Stimulated activated CD8-positive, alpha-beta memory T cell treated with anti-CD3 and anti-CD28 coated beads, Interleukin-7, amount 100 ng/mL, for 1 hour (primary cell): ENCODE results near the gene CCDC90B.
"Not testable (repeated sequence)": the region's sequence is repeated elsewhere in the genome, so short reads cannot be mapped to it uniquely, and the experiment has no call there.

ENCODE experiments used
- DNase-seq, 2 donors: peaks; one replicate each; pipeline ENCODE4 v3.0.0-alpha.2; 2020; ENCODE audit warnings: low read depth in 2 of 2

The CCDC90B gene

DNA sequence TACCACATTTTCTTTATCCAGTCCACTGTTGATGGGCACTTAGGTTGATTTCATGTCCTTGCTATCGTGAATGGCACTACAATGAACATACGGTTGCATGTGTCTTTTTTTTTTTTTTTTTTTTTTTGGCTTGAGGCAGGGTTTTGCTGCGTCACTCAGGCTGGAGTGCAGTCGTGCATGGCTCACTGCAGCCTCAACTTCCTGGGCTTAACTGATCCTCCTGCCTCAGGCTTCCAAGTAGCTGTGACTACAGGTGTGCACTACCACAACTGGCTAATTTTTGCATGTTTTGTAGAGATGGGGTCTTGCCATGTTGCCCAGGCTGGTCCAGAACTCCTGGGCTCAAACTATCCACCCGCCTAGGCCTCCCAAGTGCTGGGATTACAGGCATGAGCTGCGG lies 1.5 kb upstream of the CCDC90B start:
- DNase-seq, result no peak

DNA sequence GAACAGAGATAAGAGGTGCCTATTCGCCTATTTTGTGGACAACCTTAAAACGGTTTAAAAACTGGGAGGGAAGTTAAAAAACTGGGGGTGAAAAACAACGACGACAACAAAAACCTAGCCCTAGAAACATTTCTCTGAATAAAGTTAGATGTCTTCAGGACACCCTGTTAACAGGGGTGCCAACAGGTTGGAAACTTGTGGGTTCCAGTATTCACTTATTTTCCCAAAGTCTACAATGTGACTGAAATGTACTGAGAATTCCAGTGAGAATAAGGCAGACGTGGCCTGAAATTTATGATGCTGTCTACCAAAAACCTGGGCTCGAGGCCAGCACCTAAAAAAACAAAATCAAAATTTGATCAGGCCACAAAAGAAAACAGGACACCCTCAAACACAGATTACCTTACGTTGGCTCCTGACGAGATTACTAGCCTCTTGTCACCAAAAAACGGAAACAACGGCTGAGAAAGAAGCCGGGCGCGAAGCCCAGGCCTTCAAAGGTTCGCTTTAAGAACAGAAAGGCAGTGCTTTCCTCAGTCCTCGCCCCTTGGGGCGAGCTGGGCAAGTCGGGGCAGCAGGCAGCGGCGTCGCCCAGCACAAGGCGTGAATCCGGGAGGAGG lies 906 bp downstream of the CCDC90B start:
- DNase-seq, result no peak

DNA sequence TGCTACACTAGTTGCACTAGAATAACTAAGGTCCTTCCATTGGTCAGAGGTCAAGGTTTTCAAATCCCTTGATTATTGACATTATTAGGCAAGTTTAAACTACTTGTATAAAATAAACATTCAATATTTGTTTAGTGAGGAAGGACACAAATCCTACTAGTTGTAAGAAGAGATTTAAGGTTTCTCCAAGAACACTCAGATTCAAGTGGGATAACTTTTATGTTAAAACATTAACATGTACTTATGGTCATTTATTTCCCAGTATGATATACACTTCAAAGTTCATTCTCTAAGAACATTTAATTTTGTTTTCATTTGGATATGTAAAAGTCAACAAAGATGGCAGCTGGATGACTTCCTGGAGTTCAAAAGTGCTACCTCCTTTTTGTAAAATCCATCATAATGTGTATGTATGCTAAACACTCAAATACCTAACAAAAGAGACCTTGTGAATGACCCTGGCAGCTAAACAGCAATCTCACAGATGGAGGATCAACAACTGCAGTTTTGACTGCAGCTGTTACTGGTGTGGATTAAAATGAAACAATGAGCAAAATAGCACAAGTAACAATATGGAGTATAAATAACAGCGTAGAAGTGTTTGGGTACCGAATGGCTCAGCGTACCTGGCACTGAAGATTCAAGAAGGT lies 1.5 kb downstream of the CCDC90B start:
- DNase-seq, result no peak

DNA sequence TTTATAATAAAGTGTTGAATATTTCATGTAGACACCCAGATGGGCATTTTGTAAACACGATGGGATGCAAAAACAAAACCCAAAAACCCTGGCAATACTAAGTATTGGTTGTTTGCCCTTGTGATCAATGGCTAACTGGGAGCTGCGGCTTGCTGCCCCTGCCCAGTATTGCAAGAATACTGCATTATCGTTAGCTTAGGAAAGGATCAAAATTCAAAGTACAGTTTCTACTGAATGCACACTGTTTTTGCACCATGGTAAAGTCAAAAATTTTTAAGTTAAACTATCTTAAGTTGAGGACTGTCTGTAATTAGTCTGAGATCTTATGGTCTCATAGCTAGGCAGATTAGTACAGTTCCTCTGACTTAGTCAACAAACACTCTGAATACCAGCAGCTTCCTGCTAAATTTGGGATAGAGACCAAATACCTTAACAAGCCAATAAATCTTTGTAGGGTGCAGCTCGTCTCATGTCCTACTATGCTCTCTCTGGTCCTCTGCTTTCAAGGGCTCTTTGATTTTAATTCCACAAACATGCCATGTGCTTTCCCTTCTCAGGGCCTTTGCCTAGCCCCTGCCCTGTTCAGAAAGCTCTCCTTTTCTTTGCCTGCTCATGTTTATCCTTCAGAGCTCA lies 4.0 kb downstream of the CCDC90B start:
- DNase-seq, result no peak

DNA sequence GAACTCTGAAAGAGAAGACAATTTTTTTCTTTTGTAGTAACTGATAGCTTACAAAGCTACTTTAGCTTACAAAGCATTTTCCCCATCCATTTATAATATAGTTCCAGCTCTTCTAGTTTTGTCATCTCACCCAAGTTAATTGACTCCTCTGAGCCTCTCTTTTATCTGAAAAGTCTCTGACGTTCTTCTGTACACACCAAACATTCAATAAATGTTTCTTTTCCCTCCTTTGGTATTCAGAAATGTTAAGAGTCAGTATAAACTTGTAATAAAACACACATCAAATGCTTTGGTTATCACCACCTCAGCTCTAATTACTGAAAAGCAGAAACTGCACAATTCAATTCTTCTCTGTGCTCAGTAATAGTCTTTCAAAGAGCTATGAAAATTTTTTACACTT lies 5.9 kb downstream of the CCDC90B start:
- no peak for DNase-seq

DNA sequence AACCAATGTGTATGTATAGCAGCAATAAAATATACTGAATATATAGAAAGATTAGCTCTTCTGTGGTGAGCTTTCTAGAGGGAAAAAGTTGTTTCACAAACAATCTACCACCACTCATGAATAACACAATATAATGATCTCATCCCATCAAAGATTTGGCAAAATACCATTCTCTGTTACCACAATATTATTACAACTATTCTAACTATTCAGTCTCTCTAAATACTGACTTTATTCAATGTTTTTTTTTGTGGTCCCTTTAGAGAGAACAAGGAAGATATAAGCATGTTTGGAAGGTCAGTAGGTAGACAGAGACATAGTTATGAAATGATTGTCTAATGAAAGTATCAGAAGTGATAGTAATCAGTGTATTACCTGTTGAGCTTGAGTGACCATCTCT lies 7.8 kb downstream of the CCDC90B start:
- DNase-seq, result no peak

DNA sequence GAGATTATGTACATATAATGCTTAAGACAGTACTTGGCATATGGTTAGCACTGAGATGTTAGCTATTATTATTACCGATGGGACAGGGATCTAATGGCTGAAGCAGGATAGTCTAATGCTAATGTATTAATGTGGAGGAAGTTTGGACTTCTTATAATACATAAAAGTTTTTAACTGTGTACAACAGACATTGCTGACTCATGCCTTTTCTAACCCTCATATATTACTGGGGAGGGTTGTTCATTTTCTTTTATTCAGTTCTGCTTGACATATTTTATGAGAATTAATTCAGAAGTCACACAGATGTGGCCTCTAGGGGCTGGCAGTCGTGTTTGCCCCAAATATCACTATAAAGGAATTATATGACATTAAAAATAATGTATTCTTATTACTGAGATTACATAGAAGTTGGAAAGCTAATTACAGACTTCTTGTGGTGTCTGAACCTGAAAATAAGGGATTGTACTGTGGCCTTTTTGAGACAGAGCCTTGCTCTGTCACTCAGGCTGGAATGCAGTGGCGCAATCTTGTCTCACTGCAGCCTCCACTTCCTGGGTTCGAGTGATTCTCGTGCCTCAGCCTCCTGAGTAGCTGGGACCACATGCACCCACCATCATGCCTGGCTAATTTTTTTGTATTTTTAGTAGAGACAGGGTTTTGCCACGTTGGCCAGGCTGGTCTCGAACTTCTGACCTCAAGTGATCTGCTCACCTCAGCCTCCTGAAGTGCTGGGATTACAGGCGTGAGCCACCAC lies 10.1 kb downstream of the CCDC90B start:
- DNase-seq, result no peak

DNA sequence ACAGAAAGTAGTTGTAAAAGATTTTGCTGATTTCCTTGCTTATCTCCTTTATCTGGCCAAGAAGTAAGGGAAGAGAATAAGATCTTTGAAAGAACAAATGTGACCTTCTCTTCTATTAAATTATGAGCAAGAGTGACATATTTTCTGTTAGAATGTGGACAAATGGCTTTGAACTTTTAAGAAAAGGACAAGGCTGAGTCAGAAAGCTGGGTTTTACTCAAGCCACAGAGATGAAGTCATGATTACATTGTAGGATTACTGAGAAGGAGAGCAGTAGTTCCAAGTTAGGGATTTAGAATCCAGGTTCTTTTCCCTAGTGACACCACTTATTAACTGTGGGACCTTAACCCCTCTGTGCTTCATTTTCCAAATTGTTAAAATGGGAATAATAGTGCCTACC lies 13.5 kb downstream of the CCDC90B start:
- no peak for DNase-seq

DNA sequence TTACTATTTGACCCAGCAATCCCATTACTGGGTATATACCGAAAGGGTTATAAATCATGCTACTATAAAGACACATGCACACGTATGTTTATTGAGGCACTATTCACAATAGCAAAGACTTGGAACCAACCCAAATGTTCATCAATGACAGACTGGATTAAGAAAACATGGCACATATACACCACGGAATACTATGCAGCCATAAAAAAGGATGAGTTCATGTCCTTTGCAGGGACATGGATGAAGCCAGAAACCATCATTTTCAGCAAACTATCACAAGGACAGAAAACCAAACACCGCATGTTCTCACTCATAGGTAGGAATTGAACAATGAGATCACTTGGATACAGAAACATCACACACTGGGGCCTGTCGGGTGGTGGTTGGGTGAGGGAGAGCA lies 14.4 kb downstream of the CCDC90B start:
- DNase-seq, result not testable (repeated sequence)

DNA sequence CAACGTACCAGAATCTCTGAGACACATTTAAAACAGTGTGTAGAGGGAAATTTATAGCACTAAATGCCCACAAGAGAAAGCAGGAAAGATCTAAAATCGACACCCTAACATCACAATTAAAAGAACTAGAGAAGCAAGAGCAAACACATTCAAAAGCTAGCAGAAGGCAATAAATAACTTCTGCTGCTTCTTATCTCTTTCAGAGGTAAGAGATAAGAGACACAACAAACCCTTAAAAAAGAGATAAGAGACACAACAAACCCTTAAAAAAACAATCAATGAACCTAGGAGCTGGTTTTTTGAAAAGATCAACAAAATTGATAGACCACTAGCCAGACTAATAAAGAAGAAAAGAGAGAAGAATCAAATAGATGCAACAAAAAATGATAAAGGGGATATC lies 17.1 kb downstream of the CCDC90B start:
- DNase-seq, result not testable (repeated sequence)

DNA sequence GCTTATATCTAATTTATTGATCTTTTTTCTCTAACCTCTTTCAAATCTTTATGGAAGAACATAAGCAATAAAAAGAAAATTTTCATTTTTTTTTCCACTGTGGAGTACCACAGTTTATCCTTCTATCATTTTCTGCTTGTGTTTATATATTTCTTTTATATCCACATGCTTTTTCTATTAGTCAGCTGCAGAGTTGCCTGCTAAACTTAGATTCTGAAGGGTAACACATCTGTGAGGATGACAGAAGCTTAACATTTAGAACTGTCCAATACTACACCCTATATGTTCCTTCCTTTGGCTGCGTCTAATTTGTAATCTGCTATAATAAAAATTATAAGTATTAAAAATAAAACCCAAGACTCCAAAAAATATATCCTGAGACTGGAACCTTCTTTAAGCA lies 20.8 kb downstream of the CCDC90B start:
- DNase-seq, result no peak

DNA sequence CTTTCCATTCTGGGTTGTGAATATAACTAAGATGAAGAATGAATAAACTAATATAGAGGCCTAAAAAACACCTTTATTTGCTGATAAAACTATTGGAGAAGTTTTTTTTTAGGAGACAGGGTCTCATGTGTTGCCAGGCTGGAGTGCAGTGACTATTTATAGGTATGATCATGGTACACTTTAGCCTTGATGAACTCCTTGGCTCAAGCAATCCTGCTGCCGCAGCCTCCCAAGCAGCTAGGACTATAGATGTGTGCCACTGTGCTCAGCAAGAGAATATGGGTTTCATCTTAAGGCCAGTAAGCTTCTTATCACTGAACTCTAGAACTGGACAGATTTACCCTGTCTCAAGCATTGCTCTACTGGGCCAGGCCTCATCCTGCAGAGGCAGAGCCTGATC lies 26.6 kb downstream of the CCDC90B start:
- DNase-seq, result no peak

DNA sequence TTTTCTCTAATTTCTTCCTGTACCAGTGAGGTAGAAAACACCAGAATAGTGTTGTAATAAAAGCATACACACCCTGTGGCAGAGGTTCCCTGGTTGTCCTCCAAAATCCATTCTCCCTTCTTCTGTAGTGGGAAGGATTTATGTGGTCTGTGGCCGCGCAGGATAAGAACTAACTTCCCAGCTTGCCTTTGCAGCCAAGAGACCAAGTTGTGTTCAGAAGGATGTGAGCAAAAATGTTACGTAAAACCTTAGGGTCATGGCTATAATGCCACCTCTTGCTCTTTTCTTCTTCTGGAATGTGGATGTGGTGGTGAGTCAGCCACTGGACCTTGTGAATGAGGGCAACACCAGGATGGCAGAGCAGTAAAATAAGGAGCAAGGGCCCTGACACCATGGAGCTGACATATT lies 28.4 kb downstream of the CCDC90B start:
- no peak for DNase-seq

DNA sequence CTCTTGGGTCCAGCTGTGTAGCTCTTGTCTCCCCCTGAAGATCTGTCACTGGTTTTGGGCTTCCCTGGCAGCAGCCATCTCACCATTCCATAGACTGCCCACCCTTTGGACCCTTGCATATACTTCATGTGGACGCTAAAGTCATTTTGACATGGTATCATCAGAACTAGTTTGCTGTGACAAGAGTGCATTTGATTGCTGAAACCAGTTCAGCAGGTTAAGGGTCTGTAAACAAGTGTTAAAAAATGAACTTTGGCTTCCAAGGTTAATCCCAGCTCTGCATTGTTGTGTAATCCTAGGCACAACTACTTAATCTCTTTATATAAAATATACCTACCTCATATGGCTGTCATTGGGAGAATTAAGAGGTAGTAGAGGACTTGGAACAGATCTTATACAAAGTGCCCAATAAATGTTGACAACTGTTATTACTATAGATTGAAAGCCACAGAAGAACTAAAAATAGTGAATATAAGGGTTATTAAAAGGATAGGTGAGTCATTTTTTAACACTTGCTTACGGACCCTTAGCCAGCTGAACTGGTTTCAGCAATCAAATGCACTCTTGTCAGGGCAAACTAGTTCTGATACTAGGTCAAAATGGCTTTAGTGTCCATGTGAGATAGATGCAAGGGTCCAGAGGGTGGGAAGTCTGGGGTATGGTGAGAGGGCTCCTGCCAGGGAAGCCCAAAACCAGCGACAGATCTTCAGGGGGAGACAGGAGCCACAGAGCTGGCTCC lies 29.4 kb downstream of the CCDC90B start:
- DNase-seq, result no peak

DNA sequence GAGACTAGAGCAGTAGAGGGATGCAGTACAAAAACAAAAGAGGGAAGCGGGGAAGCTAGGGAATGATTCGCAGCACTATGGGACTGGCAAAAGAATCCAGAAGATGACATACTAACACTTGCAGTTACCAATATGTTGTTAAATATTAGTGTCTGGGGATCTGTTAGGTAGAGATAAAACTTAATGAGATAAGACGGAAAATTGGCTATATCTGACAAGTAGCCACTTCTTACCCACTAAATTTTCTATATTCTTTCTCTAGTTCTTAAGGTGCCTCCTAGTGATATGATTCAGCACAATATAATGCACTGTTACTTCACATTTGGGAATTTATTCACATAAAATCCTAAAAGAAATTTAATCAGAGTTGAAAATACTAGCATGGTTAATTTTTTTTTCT lies 30.8 kb downstream of the CCDC90B start:
- no peak for DNase-seq

DNA sequence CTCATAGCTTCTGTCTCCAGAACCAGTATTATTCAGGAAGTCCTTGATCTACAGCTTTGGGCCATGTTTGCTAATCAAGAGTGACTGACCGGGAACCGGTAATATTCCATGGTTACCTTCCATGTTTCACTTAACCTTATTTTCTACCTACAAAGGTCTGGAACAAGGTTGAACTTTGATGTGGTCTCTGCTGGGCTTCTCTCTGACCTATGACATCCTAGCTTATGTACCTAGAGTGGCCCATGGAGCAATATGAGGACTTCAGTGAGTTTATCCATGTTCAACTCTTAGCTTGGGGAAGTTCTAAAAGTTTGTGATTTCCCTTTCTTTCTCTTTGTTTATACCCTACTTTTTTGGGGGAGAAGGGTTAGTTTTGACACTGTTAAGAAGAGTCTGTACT lies 33.2 kb downstream of the CCDC90B start:
- DNase-seq, result no peak

DNA sequence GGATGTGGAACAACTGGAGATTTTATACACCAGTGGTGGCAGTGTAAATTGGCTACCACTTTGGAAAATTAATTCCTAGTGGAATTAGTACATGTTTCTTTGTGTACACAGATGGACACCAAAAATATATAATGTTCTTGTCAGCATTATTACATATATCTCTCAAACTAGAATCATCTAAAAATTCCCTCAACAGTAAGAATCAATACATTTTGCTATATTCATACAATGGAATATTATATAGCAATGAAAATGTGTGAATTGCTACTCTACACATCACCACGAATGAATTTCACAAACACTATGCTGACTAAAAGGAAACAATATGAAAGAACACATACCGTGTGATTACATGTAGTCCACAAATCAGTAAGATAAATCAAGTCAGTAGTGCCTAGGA lies 33.9 kb downstream of the CCDC90B start:
- DNase-seq, result no peak

DNA sequence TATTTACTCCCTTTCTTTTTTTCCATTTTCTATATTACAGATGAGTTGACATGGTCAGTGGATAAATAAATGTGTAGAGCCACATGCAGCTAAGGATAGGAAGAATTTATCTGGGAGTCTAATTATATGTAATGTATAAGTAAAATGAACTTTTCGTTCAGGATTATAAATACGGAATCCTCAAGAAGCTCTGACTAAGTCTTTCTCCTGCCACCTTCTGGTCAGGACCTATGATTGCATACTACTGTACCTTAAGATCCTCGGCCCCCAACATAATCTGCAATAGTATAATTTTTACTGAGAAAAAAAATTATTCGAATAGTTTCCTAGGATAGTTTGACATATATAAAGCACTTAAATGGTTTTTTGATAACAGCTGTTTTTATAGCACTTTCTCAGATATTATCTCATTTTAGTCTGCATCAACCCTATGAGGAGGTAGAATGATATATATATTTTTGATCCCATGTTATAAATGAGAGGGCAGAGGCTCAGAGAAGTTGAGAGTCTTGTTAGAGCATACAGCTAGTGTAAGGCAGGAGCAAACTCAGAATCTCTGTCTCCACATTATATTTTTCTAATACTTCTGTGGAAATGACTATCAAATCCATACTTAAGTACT lies 36.1 kb downstream of the CCDC90B start:
- no peak for DNase-seq

DNA sequence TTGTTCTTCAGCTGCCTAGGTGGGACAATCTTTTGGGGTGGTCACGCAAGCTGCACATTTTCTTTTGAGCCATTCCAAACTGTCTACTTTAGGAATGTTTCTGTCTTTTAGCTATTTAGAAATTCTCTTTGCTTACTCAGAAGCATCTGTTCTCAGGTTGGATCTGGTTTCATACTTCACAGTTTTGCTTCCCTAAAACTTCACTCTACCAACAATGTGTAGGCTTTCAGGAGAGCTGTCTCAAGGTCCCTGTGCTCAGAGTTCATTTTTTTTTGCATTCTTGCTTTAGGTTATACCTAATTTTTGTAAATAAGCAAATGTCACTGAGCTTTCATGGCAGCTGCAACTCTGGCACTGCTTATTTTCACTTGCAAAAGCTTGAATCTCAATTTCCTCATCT lies 36.7 kb downstream of the CCDC90B start:
- no peak for DNase-seq

DNA sequence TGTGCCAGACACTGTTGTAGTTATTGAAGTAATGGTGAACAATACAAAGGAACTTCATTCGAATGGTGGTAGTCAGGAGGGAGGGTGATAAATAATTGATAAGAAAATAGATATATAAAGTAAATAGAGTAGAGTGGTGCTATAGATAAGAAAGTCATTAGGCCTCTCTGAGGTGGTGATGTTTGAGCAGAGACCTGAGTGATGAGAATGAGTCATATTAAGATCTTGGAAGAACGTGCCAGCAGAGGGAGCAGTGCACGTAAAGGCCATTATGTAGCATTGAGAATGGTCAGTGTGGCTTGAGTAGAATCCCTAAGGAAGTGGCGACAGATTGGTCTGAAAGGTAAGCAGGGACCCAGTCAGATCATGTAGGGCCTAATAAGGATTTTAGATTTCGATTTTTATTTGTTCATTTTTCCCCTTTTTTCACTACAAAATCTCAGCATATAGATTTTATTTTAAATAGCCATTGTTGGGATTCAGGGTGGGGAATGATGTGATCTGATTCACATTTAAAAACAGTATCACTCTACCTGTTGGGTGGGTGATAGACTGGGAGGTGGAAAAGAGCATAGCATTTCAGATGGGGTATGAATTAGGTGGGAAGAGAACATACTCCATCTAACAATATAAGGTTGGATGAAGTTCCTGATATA lies 44.7 kb downstream of the CCDC90B start:
- DNase-seq, result no peak

DNA sequence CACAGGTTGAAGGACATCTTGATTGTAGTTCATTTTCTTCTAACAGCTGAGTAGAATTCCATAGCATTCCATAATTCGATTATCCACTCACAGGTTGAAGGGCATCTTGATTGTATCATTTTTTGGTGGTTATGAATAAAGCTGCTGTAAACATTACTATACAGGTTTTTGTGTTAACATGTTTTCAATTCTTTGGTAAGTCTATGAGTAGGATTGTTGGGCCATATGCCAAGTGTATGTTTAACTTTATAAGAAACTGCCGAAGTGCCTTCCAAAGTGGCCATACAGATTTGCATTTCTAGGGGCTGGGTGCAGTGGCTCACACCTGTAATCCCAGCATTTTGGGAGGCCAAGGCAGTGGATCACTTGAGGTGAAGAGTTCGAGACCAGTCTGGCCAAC lies 48.1 kb downstream of the CCDC90B start:
- no peak for DNase-seq
